Progenitor cell of endocrine pancreas (in vitro differentiated cells): ENCODE data around the gene THAP3. TPM values are rescaled to one million over a fixed set of nuclear protein-coding genes. Genes with fewer than 3 reads are reported as not detected.

ENCODE experiments used
- DNase-seq: peaks from one replicate; pipeline ENCODE4 v3.0.0; 2021; ENCODE audit warnings: low spot score; ENCODE audit not compliant: unreplicated experiment
- H3K27ac Mint-ChIP-seq: 2 replicates; pipeline ENCODE4 v1.8.0; 2021; ENCODE audit warnings: mild to moderate bottlenecking, moderate library complexity, mixed read lengths
- H3K27me3 Mint-ChIP-seq: 2 replicates; pipeline ENCODE4 v1.8.0; 2021; ENCODE audit warnings: mixed read lengths
- H3K36me3 Mint-ChIP-seq: 2 replicates; pipeline ENCODE4 v1.8.0; 2022; ENCODE audit warnings: mixed read lengths; ENCODE audit not compliant: insufficient read depth
- H3K4me1 Mint-ChIP-seq: 2 replicates; pipeline ENCODE4 v1.8.0; 2021; ENCODE audit warnings: low read depth, mixed read lengths
- H3K4me3 Mint-ChIP-seq: 2 replicates; pipeline ENCODE4 v1.8.0; 2021; ENCODE audit warnings: low read depth, mild to moderate bottlenecking, moderate library complexity, mixed read lengths
- H3K9me3 Mint-ChIP-seq: 2 replicates; pipeline ENCODE4 v1.8.0; 2021; ENCODE audit warnings: low read depth, mixed read lengths
- total RNA-seq: library from RNA; stranded (reverse); gene quantifications from 2 replicates; pipeline ENCODE4 v1.2.1, GENCODE V29; 2021
- TF ChIP-seq, protein P1 (sequence below): fragments of 200-600 bp; sonication (generic); IDR thresholded peaks from one replicate; pipeline ENCODE4 v1.5.0; 2021; ENCODE audit warnings: antibody characterized with exemption, mild to moderate bottlenecking; ENCODE audit not compliant: unreplicated experiment

THAP3 gene
- total RNA-seq, 1 donor from 2014 or later: 22.9 TPM

GRCh38 chr1:6584126-6585080, 40.3 kb upstream of the THAP3 start:
- TF ChIP-seq, protein P1, sequence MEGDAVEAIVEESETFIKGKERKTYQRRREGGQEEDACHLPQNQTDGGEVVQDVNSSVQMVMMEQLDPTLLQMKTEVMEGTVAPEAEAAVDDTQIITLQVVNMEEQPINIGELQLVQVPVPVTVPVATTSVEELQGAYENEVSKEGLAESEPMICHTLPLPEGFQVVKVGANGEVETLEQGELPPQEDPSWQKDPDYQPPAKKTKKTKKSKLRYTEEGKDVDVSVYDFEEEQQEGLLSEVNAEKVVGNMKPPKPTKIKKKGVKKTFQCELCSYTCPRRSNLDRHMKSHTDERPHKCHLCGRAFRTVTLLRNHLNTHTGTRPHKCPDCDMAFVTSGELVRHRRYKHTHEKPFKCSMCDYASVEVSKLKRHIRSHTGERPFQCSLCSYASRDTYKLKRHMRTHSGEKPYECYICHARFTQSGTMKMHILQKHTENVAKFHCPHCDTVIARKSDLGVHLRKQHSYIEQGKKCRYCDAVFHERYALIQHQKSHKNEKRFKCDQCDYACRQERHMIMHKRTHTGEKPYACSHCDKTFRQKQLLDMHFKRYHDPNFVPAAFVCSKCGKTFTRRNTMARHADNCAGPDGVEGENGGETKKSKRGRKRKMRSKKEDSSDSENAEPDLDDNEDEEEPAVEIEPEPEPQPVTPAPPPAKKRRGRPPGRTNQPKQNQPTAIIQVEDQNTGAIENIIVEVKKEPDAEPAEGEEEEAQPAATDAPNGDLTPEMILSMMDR: peak; percentile 22
- Mint-ChIP-seq H3K9me3 (no peaks in the 10 kb centered on the region), H3K27ac (peak overlapping the region; percentile 74), H3K27me3 (no peaks in the 10 kb centered on the region), H3K4me3 (peak overlapping the region; percentile 1), H3K36me3 (peaks cover 1% of the 10 kb centered on the region), H3K4me1 (peaks cover 24% of the 10 kb centered on the region)
- DNase-seq: no peak

DNA sequence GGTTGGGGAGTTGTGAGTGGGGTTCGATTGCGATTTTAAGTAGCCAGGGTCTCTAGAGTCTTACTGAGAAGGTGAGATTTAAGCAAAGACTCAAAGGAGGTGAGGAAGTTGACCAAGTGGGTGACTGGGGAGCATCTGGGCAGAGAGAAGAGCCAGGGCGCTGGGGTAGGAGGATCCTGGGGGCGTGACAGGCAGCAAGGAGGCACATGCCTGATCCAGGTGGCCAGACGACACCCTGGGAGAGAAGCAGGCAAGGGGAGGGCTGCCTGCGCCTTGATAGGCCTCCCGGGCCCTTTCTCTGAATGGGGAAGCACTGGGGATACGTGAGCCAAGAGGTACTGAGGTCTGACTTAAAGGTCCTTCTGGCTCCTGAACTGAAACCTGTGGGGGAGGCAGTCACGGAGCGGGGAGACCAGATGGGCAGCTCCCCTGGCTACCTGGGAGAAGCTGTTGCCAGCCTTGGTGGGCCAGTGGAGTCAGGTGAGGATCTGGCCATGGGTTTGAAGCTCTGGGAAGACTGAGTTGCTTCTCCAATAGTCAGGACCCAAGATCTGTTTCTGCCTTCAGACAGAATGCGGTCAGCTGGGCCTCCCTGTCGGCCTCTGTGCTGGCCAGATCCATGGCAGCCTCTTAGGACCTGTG, 39.5 kb upstream of the THAP3 start:
- H3K4me1 Mint-ChIP-seq: peaks cover 21% of the 10 kb centered on the region
- no peaks in the 10 kb centered on the region for H3K27me3 Mint-ChIP-seq
- H3K27ac Mint-ChIP-seq: peak overlapping the region; percentile 74
- H3K4me3 Mint-ChIP-seq: peak overlapping the region; percentile 1
- H3K36me3 Mint-ChIP-seq: peaks cover 1% of the 10 kb centered on the region
- TF ChIP-seq, protein P1: no peak
- DNase-seq: no peak
- no peaks in the 10 kb centered on the region for H3K9me3 Mint-ChIP-seq

DNA sequence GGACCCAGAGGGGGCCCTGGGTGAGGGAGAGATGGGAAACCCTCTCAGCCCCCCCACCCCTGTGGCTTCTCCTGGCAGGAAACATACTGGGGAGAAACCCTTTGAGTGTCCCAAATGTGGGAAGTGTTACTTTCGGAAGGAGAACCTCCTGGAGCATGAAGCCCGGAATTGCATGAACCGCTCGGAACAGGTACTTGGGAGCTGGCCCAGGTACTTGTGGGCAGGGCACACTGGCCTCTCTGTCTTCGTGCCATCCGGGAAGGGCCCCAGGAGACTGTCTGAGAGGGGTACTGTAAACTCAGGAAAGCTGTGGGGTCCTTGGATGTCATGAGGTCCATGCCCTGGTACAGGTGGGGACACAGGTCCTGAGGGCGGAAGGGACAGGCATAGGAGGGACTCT, 38.8 kb upstream of the THAP3 start:
- no peak for DNase-seq
- H3K4me1 Mint-ChIP-seq: peaks cover 16% of the 10 kb centered on the region
- TF ChIP-seq, protein P1: no peak
- no peaks in the 10 kb centered on the region for H3K27me3 Mint-ChIP-seq
- no peak overlapping the region for H3K4me3 Mint-ChIP-seq
- no peak overlapping the region for H3K27ac Mint-ChIP-seq
- no peaks in the 10 kb centered on the region for H3K9me3 Mint-ChIP-seq
- H3K36me3 Mint-ChIP-seq: peaks cover 4% of the 10 kb centered on the region

GRCh38 chr1:6586404-6586816, 38.3 kb upstream of the THAP3 start:
- peak overlapping the region; percentile 37 for H3K27ac Mint-ChIP-seq
- TF ChIP-seq, protein P1: no peak
- peaks cover 4% of the 10 kb centered on the region for H3K36me3 Mint-ChIP-seq
- no peaks in the 10 kb centered on the region for H3K27me3 Mint-ChIP-seq
- no peak for DNase-seq
- H3K9me3 Mint-ChIP-seq: no peaks in the 10 kb centered on the region
- no peak overlapping the region for H3K4me3 Mint-ChIP-seq
- H3K4me1 Mint-ChIP-seq: peaks cover 12% of the 10 kb centered on the region

DNA sequence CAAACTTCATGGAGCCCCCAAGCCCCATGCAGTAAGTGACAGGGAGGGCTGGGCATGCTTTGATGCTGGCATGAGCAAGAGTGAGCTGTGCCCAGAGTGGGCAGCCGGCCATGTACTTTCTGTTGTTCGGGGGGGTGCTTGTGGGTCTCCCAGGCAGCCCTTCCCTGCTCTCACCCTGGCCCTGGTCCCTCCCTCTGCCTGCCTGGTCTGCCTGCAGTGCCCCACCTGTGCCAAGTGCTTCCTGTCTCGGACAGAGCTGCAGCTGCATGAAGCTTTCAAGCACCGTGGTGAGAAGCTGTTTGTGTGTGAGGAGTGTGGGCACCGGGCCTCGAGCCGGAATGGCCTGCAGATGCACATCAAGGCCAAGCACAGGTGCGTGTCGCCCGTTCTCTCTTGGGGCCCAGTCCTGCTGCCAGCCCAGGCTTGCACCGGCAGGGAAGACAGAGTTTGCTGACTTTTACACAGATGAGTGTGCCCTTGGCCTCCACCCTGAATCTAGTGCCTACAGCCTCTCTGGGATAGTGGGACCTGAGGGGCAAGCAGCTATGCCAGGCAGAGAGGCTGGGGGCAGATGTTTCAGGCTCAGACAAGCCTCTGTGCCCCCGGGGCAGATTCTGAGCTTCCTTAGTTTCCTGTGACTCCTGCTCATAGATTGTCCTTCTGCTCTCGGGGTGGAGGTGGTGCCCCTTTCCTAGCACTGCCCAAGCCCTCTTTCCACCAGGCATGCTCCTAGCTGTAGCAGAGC, 37.2 kb upstream of the THAP3 start:
- no peak for DNase-seq
- peaks cover 7% of the 10 kb centered on the region for H3K4me1 Mint-ChIP-seq
- TF ChIP-seq, protein P1: no peak
- no peak overlapping the region for H3K4me3 Mint-ChIP-seq
- H3K27ac Mint-ChIP-seq: no peak overlapping the region
- peaks cover 4% of the 10 kb centered on the region for H3K36me3 Mint-ChIP-seq
- H3K27me3 Mint-ChIP-seq: no peaks in the 10 kb centered on the region
- H3K9me3 Mint-ChIP-seq: no peaks in the 10 kb centered on the region
